ENCODE measurements around the gene MGAT4A. TPM values are rescaled to one million over a fixed set of nuclear protein-coding genes. Genes with fewer than 3 reads are reported as not detected.
A peak's percentile ranks its signal among the peaks of the same experiment; 100 is the strongest.

The MGAT4A gene
- total RNA-seq, 4 donors from 2014 or later, result 52.8 to 243 (median 175) TPM

GRCh38 chr2:98579926-98580325 lies 151.0 kb downstream of the MGAT4A start:
- Histone ChIP-seq H3K9me3 (no peaks in the 10 kb centered on the region), H3K27ac (no peak overlapping the region), H3K4me1 (no peaks in the 10 kb centered on the region), H3K36me3 (peaks cover 0 to 69% (median 0%) of the 10 kb centered on the region in 3 donors), H3K4me3 (no peak overlapping the region), H3K27me3 (no peaks in the 10 kb centered on the region)
- TF ChIP-seq, protein P1, sequence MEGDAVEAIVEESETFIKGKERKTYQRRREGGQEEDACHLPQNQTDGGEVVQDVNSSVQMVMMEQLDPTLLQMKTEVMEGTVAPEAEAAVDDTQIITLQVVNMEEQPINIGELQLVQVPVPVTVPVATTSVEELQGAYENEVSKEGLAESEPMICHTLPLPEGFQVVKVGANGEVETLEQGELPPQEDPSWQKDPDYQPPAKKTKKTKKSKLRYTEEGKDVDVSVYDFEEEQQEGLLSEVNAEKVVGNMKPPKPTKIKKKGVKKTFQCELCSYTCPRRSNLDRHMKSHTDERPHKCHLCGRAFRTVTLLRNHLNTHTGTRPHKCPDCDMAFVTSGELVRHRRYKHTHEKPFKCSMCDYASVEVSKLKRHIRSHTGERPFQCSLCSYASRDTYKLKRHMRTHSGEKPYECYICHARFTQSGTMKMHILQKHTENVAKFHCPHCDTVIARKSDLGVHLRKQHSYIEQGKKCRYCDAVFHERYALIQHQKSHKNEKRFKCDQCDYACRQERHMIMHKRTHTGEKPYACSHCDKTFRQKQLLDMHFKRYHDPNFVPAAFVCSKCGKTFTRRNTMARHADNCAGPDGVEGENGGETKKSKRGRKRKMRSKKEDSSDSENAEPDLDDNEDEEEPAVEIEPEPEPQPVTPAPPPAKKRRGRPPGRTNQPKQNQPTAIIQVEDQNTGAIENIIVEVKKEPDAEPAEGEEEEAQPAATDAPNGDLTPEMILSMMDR (IDR thresholded peaks at IDR 0.05), result no peak
- TF ChIP-seq POLR2A (IDR thresholded peaks at IDR 0.05), result no peak
- DNase-seq, result no peak

DNA sequence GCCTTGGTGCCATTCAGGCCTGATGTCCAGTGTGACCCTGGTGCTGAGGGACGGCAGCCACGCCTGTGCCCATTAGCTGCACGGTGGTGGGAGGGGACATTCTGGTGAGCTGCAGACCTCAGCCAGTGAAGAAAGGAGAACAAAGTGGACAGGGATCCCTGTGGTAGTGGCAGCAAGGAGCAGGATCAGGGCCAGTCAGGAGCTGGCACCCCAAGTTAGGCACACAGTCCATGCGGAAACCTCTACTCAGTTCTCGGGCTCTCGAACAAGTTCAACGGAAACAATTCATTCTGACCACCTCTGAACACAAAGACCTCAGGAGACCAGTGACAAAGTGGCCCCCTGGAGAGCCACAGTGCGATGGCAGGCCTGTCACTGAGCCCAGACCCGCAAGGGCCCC lies 152.7 kb downstream of the MGAT4A start:
- H3K9me3 ChIP-seq, result no peaks in the 10 kb centered on the region
- H3K27ac ChIP-seq, result no peak overlapping the region
- H3K27me3 ChIP-seq, result no peaks in the 10 kb centered on the region
- H3K4me1 ChIP-seq, result no peaks in the 10 kb centered on the region
- H3K4me3 ChIP-seq, result no peak overlapping the region
- peaks cover 0 to 75% (median 0%) of the 10 kb centered on the region in 3 donors for H3K36me3 ChIP-seq
- no peak for DNase-seq
- TF ChIP-seq, protein P1 (IDR thresholded peaks at IDR 0.05), result no peak
- TF ChIP-seq POLR2A (IDR thresholded peaks at IDR 0.05), result no peak

DNA sequence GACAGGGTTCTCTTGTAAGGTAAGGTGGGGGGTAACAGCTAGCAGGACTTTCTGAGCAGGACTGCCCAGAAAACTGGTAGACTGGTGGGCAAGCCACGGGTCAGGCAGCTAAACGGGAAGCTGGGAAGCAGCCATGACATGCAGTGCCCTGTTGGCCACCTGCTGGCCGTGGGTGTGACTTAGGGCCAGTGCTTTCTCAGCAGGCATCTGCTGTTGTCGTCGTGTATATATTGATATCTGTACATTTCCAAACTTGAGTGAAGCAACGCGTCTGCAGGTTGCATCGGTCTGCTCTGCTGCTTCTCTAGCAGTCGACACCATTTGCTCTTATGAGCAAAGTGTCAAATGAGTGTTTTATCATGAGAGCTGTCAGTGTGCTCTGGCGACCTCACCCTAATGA lies 153.6 kb downstream of the MGAT4A start:
- no peaks in the 10 kb centered on the region for H3K9me3 ChIP-seq
- H3K27ac ChIP-seq, result no peak overlapping the region
- peaks cover 0 to 74% (median 0%) of the 10 kb centered on the region in 3 donors for H3K36me3 ChIP-seq
- H3K4me3 ChIP-seq, result no peak overlapping the region
- DNase-seq, result no peak
- no peaks in the 10 kb centered on the region for H3K27me3 ChIP-seq
- no peak for TF ChIP-seq POLR2A (IDR thresholded peaks at IDR 0.05)
- TF ChIP-seq, protein P1 (IDR thresholded peaks at IDR 0.05), result no peak
- H3K4me1 ChIP-seq, result no peaks in the 10 kb centered on the region

DNA sequence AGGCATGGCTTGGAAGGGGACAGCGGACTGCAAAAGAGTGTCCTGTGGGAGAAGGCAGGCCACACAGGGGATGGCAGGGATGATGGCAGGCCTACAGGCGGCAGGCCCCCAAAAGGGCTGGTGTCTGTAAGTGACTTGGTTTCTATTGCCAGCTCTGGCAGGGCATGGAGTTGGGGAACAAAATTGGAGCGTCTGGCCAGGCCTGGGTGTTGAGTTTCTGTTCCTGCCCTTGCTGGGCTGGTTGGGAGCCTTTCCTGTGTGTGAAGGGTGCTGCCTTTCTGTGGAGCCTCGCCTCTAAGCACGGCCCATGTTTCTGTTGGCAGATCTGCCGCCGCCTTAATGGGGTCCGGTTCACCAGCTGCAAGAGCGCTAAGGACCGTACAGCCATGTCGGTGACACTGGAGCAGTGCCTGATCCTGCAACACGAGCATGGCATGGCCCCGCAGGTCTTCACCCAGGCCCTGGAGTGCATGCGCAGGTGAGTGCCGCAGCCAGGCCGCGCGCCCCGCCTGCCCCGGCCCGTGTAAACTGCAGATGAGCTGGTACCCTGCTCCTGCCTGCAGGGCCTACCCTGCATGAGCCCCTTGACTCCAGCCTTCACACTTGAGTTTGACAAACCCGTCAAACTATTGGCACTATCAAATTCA lies 154.1 kb downstream of the MGAT4A start:
- Histone ChIP-seq H3K27ac (no peak overlapping the region), H3K36me3 (peaks cover 0 to 77% (median 0%) of the 10 kb centered on the region in 3 donors), H3K27me3 (no peaks in the 10 kb centered on the region), H3K4me3 (no peak overlapping the region), H3K9me3 (no peaks in the 10 kb centered on the region), H3K4me1 (no peaks in the 10 kb centered on the region)
- DNase-seq, result no peak
- TF ChIP-seq POLR2A (IDR thresholded peaks at IDR 0.05), result no peak
- TF ChIP-seq, protein P1 (IDR thresholded peaks at IDR 0.05), result no peak

GRCh38 chr2:98573426-98573825 lies 157.5 kb downstream of the MGAT4A start:
- no peak overlapping the region for H3K4me3 ChIP-seq
- no peaks in the 10 kb centered on the region for H3K9me3 ChIP-seq
- H3K27me3 ChIP-seq, result no peaks in the 10 kb centered on the region
- TF ChIP-seq, protein P1 (IDR thresholded peaks at IDR 0.05), result no peak
- no peak for TF ChIP-seq POLR2A (IDR thresholded peaks at IDR 0.05)
- peak in 1 of 3 donors; percentile 41 for DNase-seq
- no peak overlapping the region for H3K27ac ChIP-seq
- H3K4me1 ChIP-seq, result no peaks in the 10 kb centered on the region
- peaks cover 0 to 84% (median 0%) of the 10 kb centered on the region in 3 donors for H3K36me3 ChIP-seq
